Panc1 (cell line): ENCODE data around the gene ABT1. TPM values are rescaled to one million over a fixed set of nuclear protein-coding genes. Genes with fewer than 3 reads are reported as not detected.
"Not testable (repeated sequence)": the region's sequence is repeated elsewhere in the genome, so short reads cannot be mapped to it uniquely, and the experiment has no call there.

Experiments used
- ATAC-seq: fragments of 200-7000 bp; cut with Tn5 transposase; 2 replicates; pipeline ENCODE4 v1.9.1; 2020; ENCODE audit warnings: mild to moderate bottlenecking, moderate library complexity
- Bru-seq: library from RNA; stranded (reverse); fragments of 400-500 nt; gene quantifications from one replicate; lab custom pipeline; 2021; lab: Mats Ljungman, UMichigan
- BruChase-seq, 2 experiments: library from RNA; stranded (reverse); fragments of 400-500 nt; gene quantifications; one replicate each; lab custom pipeline; 2021; lab: Mats Ljungman, UMichigan
- BruUV-seq: library from RNA; stranded (reverse); fragments of 400-500 nt; replicated peaks from 2 replicates; lab custom pipeline; 2021; lab: Mats Ljungman, UMichigan
- CTCF ChIA-PET: fragments of 300-600 bp; sonication (Branson Sonifier 250); formaldehyde crosslinking; loops from one replicate; lab custom pipeline; 2022; ENCODE audit warnings: antibody characterized with exemption; lab: Charles Lee
- POLR2A ChIA-PET: fragments of 300-600 bp; sonication (Branson Sonifier 250); formaldehyde crosslinking; loops from one replicate; lab custom pipeline; 2022; ENCODE audit warnings: antibody characterized with exemption; lab: Charles Lee
- DNase-seq: peaks from one replicate; pipeline ENCODE4 v3.0.0-alpha.2; 2010; ENCODE audit warnings: low read depth, low spot score
- H3K27ac ChIP-seq: 2 replicates; pipeline ENCODE4 v1.5.1; 2011; ENCODE audit warnings: mild to moderate bottlenecking, low read length, inconsistent platforms
- H3K27me3 ChIP-seq: fragments of 200-500 bp; sonication (Bioruptor generic); 2 replicates; pipeline ENCODE4 v1.6.0; 2014; ENCODE audit warnings: low read length, inconsistent platforms; ENCODE audit not compliant: control insufficient read depth, insufficient read depth
- H3K36me3 ChIP-seq: fragments of 200-500 bp; sonication (Bioruptor generic); 2 replicates; pipeline ENCODE4 v1.5.1; 2014; ENCODE audit warnings: inconsistent platforms, mild to moderate bottlenecking, low read length, moderate library complexity; ENCODE audit not compliant: control insufficient read depth, insufficient read depth
- H3K4me1 ChIP-seq: 2 replicates; pipeline ENCODE4 v1.5.1; 2011; ENCODE audit warnings: inconsistent platforms, mild to moderate bottlenecking, low read length, moderate library complexity; ENCODE audit not compliant: control insufficient read depth, insufficient read depth
- H3K4me3 ChIP-seq, 2 experiments: 2 replicates each; pipeline ENCODE4 v1.5.1; 2011 to 2012; ENCODE audit warnings: low read depth in 2 of 2, low read length in 2 of 2, mild to moderate bottlenecking in 2 of 2, inconsistent platforms in 1 of 2, moderate library complexity in 1 of 2
- H3K9me3 ChIP-seq: fragments of 200-500 bp; sonication (Bioruptor generic); 2 replicates; pipeline ENCODE4 v1.5.1; 2014; ENCODE audit warnings: low read depth, mild to moderate bottlenecking, inconsistent platforms, low read length, moderate library complexity; ENCODE audit not compliant: control insufficient read depth, insufficient read depth
- POLR2AphosphoS5 ChIP-seq: IDR thresholded peaks from 2 replicates; pipeline ENCODE4 v1.6.1; 2012; ENCODE audit warnings: mild to moderate bottlenecking, low read depth, low read length, moderate library complexity
- SIN3A ChIP-seq: IDR thresholded peaks from 2 replicates; pipeline ENCODE4 v1.6.1; 2012; ENCODE audit warnings: low read depth, mild to moderate bottlenecking, low read length, moderate library complexity, borderline replicate concordance; ENCODE audit not compliant: insufficient read depth
- TCF7L2 ChIP-seq: IDR thresholded peaks from 2 replicates; pipeline ENCODE4 v1.6.1; 2011; ENCODE audit warnings: mild to moderate bottlenecking, low read depth, low read length, inconsistent platforms
- in situ Hi-C: cut with HindIII; loops from 2 replicates; pipeline ENCODE4 v1.10.0; 2016; ENCODE audit warnings: low sequenced_read_pairs, low pct_unique_long_range_greater_than_20kb
- intact Hi-C: fragments of 100-400 bp; cut with micrococcal nuclease; formaldehyde crosslinking; loops from one replicate; pipeline ENCODE4 v1.10.0; 2022; ENCODE audit not compliant: unreplicated experiment
- long read RNA-seq: library from polyadenylated mRNA; unstranded; transcript quantifications from one replicate; pipeline ENCODE4 v2.0.0, GENCODE V29; 2021; ENCODE audit not compliant: unreplicated experiment
- polyA plus RNA-seq: library from polyadenylated mRNA; unstranded; fragments of >200 nt; gene quantifications from one replicate; pipeline ENCODE4 v1.2.1, GENCODE V29; 2012; ENCODE audit warnings: missing spikeins; ENCODE audit not compliant: insufficient read length
- total RNA-seq: library from RNA; stranded (reverse); gene quantifications from one replicate; pipeline ENCODE4 v1.2.1, GENCODE V29; 2021; ENCODE audit not compliant: unreplicated experiment
- TF ChIP-seq, protein P1 (sequence below), 2 experiments: IDR thresholded peaks; 2 replicates each; pipeline ENCODE4 v1.6.1; 2011 to 2012; ENCODE audit warnings: low read depth in 2 of 2, control low read depth in 1 of 2, low read length in 1 of 2, mild to moderate bottlenecking in 1 of 2, moderate library complexity in 1 of 2; ENCODE audit not compliant: insufficient read depth in 1 of 2
- TF ChIP-seq, protein P2 (sequence below): fragments of 450-650 bp; IDR thresholded peaks from 2 replicates; pipeline ENCODE4 v1.5.1; 2017; ENCODE audit warnings: mild to moderate bottlenecking

The ABT1 gene
- total RNA-seq: 18.0 TPM
- polyA plus RNA-seq: 15.2 TPM
- percentile 82 among the genes with signal in this experiment for Bru-seq, nascent RNA
- BruChase-seq, experiment 1, labeled RNA remaining after a 2-hour chase: percentile 94 among the genes with signal in this experiment
- percentile 84 among the genes with signal in this experiment for BruChase-seq, experiment 2, labeled RNA remaining after a 6-hour chase
- long read RNA-seq, transcript ABT1-201 (3 exons, 2,949 nt): major isoform, 55 of 66 reads
- long read RNA-seq, partial matches to known transcripts: 11 of 66 reads
- long read RNA-seq, other reads (novel, unspliced or antisense): 0 of 66 reads

DNA sequence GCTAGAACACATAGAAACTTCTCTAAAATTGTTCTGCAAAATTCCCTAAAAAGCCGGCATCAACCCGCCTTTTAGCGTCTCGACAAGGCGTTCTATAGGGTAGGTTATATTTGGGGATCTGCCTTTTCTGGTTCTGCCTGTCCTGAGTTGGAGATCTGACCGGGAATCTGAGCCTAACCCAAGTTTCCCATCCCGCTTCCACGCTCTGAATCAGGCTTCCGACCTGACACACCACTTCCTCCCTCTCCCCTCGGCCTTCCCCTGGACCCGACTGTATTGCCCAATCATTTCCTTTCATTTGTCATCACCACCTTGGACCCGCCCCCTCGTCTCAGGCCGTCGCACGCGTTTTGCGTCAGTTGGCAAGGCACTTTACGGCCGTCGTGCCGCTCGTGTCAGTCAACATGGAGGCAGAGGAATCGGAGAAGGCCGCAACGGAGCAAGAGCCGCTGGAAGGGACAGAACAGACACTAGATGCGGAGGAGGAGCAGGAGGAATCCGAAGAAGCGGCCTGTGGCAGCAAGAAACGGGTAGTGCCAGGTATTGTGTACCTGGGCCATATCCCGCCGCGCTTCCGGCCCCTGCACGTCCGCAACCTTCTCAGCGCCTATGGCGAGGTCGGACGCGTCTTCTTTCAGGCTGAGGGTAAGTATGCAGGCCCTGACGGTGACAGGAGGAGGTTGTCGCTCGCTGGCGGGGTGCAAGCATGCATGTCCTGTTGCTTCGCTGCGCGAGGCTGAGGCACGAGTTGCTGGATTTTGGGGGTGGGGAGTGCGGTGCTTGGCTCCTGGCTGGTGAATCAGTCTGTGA, at the start of gene ABT1:
Gene ABT1 (plus strand): TSS at position 375 of the 810 bp plus-strand sequence. CDS start 30 bp downstream, at position 405.
- ChIA-PET CTCF (interaction anchor here (2.4 kb wide), 1 partner anchor 20 kb away, joined by 9 read pairs; no protein-coding TSS in a partner anchor), POLR2A (no interaction called here)
- intact Hi-C loops (no loop called here), in situ Hi-C loops (no loop called here)
- Histone ChIP-seq H3K27me3 (no peaks in the 10 kb centered on the region), H3K4me3 (peak within 1 kb of the TSS; percentile 94 to 96), H3K27ac (peak within 1 kb of the TSS; percentile 90), H3K9me3 (no peaks in the 10 kb centered on the region), H3K4me1 (peaks cover 3% of the 10 kb centered on the region; the same call in 1 of the 2 replicates), H3K36me3 (peaks cover 6% of the 10 kb centered on the region; the same call in 1 of the 2 replicates)
- ATAC-seq (peak; percentile 88), DNase-seq (peak; percentile 97)
- BruUV-seq: no TSS peak
- TF ChIP-seq TCF7L2: no peak
- peak; percentile 86 for TF ChIP-seq POLR2AphosphoS5
- TF ChIP-seq, protein P1, sequence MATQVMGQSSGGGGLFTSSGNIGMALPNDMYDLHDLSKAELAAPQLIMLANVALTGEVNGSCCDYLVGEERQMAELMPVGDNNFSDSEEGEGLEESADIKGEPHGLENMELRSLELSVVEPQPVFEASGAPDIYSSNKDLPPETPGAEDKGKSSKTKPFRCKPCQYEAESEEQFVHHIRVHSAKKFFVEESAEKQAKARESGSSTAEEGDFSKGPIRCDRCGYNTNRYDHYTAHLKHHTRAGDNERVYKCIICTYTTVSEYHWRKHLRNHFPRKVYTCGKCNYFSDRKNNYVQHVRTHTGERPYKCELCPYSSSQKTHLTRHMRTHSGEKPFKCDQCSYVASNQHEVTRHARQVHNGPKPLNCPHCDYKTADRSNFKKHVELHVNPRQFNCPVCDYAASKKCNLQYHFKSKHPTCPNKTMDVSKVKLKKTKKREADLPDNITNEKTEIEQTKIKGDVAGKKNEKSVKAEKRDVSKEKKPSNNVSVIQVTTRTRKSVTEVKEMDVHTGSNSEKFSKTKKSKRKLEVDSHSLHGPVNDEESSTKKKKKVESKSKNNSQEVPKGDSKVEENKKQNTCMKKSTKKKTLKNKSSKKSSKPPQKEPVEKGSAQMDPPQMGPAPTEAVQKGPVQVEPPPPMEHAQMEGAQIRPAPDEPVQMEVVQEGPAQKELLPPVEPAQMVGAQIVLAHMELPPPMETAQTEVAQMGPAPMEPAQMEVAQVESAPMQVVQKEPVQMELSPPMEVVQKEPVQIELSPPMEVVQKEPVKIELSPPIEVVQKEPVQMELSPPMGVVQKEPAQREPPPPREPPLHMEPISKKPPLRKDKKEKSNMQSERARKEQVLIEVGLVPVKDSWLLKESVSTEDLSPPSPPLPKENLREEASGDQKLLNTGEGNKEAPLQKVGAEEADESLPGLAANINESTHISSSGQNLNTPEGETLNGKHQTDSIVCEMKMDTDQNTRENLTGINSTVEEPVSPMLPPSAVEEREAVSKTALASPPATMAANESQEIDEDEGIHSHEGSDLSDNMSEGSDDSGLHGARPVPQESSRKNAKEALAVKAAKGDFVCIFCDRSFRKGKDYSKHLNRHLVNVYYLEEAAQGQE (IDR thresholded peaks at IDR 0.05; ENCODE audit: insufficient read depth in 1 of 2, low read depth in 2 of 2, low read length in 1 of 2): no peak
- peak; percentile 83 for TF ChIP-seq SIN3A
- TF ChIP-seq, protein P2, sequence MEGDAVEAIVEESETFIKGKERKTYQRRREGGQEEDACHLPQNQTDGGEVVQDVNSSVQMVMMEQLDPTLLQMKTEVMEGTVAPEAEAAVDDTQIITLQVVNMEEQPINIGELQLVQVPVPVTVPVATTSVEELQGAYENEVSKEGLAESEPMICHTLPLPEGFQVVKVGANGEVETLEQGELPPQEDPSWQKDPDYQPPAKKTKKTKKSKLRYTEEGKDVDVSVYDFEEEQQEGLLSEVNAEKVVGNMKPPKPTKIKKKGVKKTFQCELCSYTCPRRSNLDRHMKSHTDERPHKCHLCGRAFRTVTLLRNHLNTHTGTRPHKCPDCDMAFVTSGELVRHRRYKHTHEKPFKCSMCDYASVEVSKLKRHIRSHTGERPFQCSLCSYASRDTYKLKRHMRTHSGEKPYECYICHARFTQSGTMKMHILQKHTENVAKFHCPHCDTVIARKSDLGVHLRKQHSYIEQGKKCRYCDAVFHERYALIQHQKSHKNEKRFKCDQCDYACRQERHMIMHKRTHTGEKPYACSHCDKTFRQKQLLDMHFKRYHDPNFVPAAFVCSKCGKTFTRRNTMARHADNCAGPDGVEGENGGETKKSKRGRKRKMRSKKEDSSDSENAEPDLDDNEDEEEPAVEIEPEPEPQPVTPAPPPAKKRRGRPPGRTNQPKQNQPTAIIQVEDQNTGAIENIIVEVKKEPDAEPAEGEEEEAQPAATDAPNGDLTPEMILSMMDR: no peak

DNA sequence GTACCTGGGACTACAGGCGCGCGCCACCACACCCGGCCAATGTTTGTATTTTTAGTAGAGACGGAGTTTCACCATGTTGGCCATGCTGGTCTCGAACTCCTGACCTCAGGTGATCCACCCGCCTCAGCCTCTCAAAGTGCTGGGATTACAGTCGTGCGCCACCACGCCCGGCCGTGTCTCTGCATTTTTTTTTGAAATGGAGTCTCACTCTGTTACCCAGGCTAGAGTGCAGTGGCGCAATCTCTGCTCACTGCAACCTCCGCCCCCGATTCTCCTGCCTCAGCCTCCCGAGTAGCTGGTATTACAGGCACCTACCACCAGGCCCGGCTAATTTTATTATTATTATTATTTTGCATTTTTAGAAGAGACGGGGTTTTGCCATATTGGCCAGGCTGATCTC, 49.4 kb upstream of the ABT1 start:
- peaks cover 13% of the 10 kb centered on the region for H3K4me1 ChIP-seq
- DNase-seq, intact Hi-C loops, ATAC-seq, BruUV-seq, POLR2A ChIA-PET, H3K4me3 ChIP-seq, H3K27me3 ChIP-seq, H3K27ac ChIP-seq, in situ Hi-C loops, CTCF ChIA-PET, H3K9me3 ChIP-seq: not testable (repeated sequence)
- H3K36me3 ChIP-seq: peaks cover 22% of the 10 kb centered on the region
